Suprapubic skin (tissue), 3 donors: ENCODE results near the gene SAMD10.

Source experiments
- EP300 ChIP-seq: sonication (generic); formaldehyde crosslinking; IDR thresholded peaks from one replicate; pipeline ENCODE4 v1.6.1; 2017; ENCODE audit warnings: antibody characterized with exemption
- TF ChIP-seq, protein P1 (sequence below), 2 donors: fragments of 200-600 bp in 1 of 2; fragments of 450-650 bp in 1 of 2; sonication (generic) in 1 of 2; IDR thresholded peaks; one replicate each; pipeline ENCODE4 v1.5.1; 2016 to 2019; ENCODE audit warnings: antibody characterized with exemption in 2 of 2, mild to moderate bottlenecking in 1 of 2, moderate library complexity in 1 of 2

DNA sequence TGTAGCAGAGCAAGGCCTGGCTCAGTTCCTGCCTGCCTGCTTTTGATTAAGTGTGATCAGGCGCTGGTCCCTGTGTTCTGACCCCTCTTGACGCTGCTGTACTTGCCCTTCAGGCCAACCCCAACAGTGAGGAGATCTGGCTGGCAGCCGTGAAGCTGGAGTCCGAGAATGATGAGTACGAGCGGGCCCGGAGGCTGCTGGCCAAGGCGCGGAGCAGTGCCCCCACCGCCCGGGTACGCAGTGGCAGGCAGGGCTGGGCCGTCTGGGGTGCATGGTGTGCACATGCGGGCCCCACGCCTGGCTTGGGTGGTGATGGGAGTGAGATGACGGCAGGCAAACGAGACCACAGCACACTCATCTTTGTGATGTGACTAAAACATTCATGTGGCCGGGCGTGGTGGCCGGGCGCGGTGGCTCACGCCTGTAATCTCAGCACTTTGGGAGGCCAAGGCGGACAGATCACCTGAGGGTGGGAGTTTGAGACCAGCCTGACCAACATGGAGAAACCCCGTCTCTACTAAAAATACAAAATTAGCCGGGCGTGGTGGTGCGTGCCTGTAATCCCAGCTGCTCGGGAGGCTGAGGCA lies 46.5 kb upstream of the SAMD10 start:
- no peak for TF ChIP-seq EP300
- TF ChIP-seq, protein P1, sequence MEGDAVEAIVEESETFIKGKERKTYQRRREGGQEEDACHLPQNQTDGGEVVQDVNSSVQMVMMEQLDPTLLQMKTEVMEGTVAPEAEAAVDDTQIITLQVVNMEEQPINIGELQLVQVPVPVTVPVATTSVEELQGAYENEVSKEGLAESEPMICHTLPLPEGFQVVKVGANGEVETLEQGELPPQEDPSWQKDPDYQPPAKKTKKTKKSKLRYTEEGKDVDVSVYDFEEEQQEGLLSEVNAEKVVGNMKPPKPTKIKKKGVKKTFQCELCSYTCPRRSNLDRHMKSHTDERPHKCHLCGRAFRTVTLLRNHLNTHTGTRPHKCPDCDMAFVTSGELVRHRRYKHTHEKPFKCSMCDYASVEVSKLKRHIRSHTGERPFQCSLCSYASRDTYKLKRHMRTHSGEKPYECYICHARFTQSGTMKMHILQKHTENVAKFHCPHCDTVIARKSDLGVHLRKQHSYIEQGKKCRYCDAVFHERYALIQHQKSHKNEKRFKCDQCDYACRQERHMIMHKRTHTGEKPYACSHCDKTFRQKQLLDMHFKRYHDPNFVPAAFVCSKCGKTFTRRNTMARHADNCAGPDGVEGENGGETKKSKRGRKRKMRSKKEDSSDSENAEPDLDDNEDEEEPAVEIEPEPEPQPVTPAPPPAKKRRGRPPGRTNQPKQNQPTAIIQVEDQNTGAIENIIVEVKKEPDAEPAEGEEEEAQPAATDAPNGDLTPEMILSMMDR (IDR thresholded peaks at IDR 0.05) = no peak
